ENCODE results near the gene TTC5. TPM values are rescaled to one million over a fixed set of nuclear protein-coding genes. Genes with fewer than 3 reads are reported as not detected.
"Not testable (repeated sequence)": the region's sequence is repeated elsewhere in the genome, so short reads cannot be mapped to it uniquely, and the experiment has no call there.

TTC5 gene
- total RNA-seq, 1 experiment from 2014 or later = 20.6 TPM

GRCh38 chr14:20274062-20274461 lies 31.7 kb downstream of the TTC5 start:
- DNase-seq = no peak
- no peak for TF ChIP-seq CTCF (IDR thresholded peaks at IDR 0.05; ENCODE audit: unreplicated experiment)
- intact Hi-C loops (cut with micrococcal nuclease; ENCODE audit: unreplicated experiment) = no loop called here
- no TSS peak for BruUV-seq (replicated peaks)
- Mint-ChIP-seq H3K4me1 (ENCODE audit: low read depth, unreplicated experiment) (no peaks in the 10 kb centered on the region), H3K27ac (ENCODE audit: unreplicated experiment) (no peak overlapping the region), H3K36me3 (ENCODE audit: insufficient read depth, unreplicated experiment) (no peaks in the 10 kb centered on the region), H3K4me3 (ENCODE audit: low read depth, unreplicated experiment) (no peak overlapping the region), H3K9me3 (ENCODE audit: low read depth, unreplicated experiment) (peaks cover 20% of the 10 kb centered on the region), H3K27me3 (ENCODE audit: unreplicated experiment) (no peaks in the 10 kb centered on the region)
- CTCF ChIA-PET = no interaction called here

GRCh38 chr14:20264361-20264760 lies 41.4 kb downstream of the TTC5 start:
- intact Hi-C loops (cut with micrococcal nuclease; ENCODE audit: unreplicated experiment); H3K36me3 Mint-ChIP-seq (ENCODE audit: insufficient read depth, unreplicated experiment); DNase-seq; CTCF ChIA-PET; H3K9me3 Mint-ChIP-seq (ENCODE audit: low read depth, unreplicated experiment); H3K27ac Mint-ChIP-seq (ENCODE audit: unreplicated experiment); H3K4me1 Mint-ChIP-seq (ENCODE audit: low read depth, unreplicated experiment); H3K4me3 Mint-ChIP-seq (ENCODE audit: low read depth, unreplicated experiment); H3K27me3 Mint-ChIP-seq (ENCODE audit: unreplicated experiment); BruUV-seq (replicated peaks): not testable (repeated sequence)

GRCh38 chr14:20262642-20263128 lies 43.1 kb downstream of the TTC5 start:
- intact Hi-C loops (cut with micrococcal nuclease; ENCODE audit: unreplicated experiment) = no loop called here
- BruUV-seq (replicated peaks) = no TSS peak
- no peak overlapping the region for H3K27ac Mint-ChIP-seq (ENCODE audit: unreplicated experiment)

GRCh38 chr14:20247646-20248246 lies 58.0 kb downstream of the TTC5 start:
- H3K36me3 Mint-ChIP-seq (ENCODE audit: insufficient read depth, unreplicated experiment) = no peaks in the 10 kb centered on the region
- no peak overlapping the region for H3K27ac Mint-ChIP-seq (ENCODE audit: unreplicated experiment)
- no peak overlapping the region for H3K4me3 Mint-ChIP-seq (ENCODE audit: low read depth, unreplicated experiment)
- BruUV-seq (replicated peaks) = no TSS peak
- DNase-seq = peak; percentile 10
- TF ChIP-seq CTCF (IDR thresholded peaks at IDR 0.05; ENCODE audit: unreplicated experiment) = no peak
- H3K9me3 Mint-ChIP-seq (ENCODE audit: low read depth, unreplicated experiment) = peaks cover 4% of the 10 kb centered on the region
- H3K27me3 Mint-ChIP-seq (ENCODE audit: unreplicated experiment) = no peaks in the 10 kb centered on the region
- intact Hi-C loops (cut with micrococcal nuclease; ENCODE audit: unreplicated experiment) = loop anchor here (5.0 kb wide), 1 partner anchor 370 kb away; the partner anchor contains the start of gene OR4K2
- no peaks in the 10 kb centered on the region for H3K4me1 Mint-ChIP-seq (ENCODE audit: low read depth, unreplicated experiment)
- CTCF ChIA-PET = interaction anchor here (0.6 kb wide), 1 partner anchor 176 kb away, joined by 4 read pairs; no protein-coding TSS in a partner anchor

More at GRCh38 chr14:20262642-20263128, 43.1 kb downstream of the TTC5 start:
- CTCF ChIA-PET = no interaction called here
- no peaks in the 10 kb centered on the region for H3K36me3 Mint-ChIP-seq (ENCODE audit: insufficient read depth, unreplicated experiment)
- TF ChIP-seq CTCF (IDR thresholded peaks at IDR 0.05; ENCODE audit: unreplicated experiment) = no peak
- no peak overlapping the region for H3K4me3 Mint-ChIP-seq (ENCODE audit: low read depth, unreplicated experiment)
- H3K4me1 Mint-ChIP-seq (ENCODE audit: low read depth, unreplicated experiment) = no peaks in the 10 kb centered on the region
- no peak for DNase-seq
- no peaks in the 10 kb centered on the region for H3K9me3 Mint-ChIP-seq (ENCODE audit: low read depth, unreplicated experiment)
- no peaks in the 10 kb centered on the region for H3K27me3 Mint-ChIP-seq (ENCODE audit: unreplicated experiment)

Other genes with a start within 250 kb of the TTC5 start
- not detected in 2 replicates for gene OR4L1, start 245.9 kb downstream of the TTC5 start, total RNA-seq (2022)
- gene OR4K17, start 195.2 kb downstream of the TTC5 start, total RNA-seq (2022) = not detected in 2 replicates
- gene OR4N5, start 167.1 kb downstream of the TTC5 start, total RNA-seq (2022) = not detected in 2 replicates
- gene OR11G2, start 115.1 kb downstream of the TTC5 start, total RNA-seq (2022) = not detected in 2 replicates
- not detected in 2 replicates for gene OR11H6, start 82.2 kb downstream of the TTC5 start, total RNA-seq (2022)
- gene OR11H7, start 77.0 kb downstream of the TTC5 start, total RNA-seq (2022) = not detected in 2 replicates
- not detected in 2 replicates for gene OR11H4, start 66.7 kb downstream of the TTC5 start, total RNA-seq (2022)
- gene CCNB1IP1, start 27.3 kb upstream of the TTC5 start, total RNA-seq (2022) = 37.3 and 39.0 TPM in 2 replicates
- gene PARP2, start 37.7 kb upstream of the TTC5 start, total RNA-seq (2022) = 28.6 and 30.5 TPM in 2 replicates
- 30.4 and 32.5 TPM in 2 replicates for gene TEP1, start 107.5 kb upstream of the TTC5 start, total RNA-seq (2022)
- not detected in 2 replicates for gene KLHL33, start 130.2 kb upstream of the TTC5 start, total RNA-seq (2022)
- 46.2 and 54.3 TPM in 2 replicates for gene OSGEP, start 148.9 kb upstream of the TTC5 start, total RNA-seq (2022)
- gene APEX1, start 149.3 kb upstream of the TTC5 start, total RNA-seq (2022) = 205 TPM in 2 replicates
- 27.0 and 33.8 TPM in 2 replicates for gene PIP4P1, start 155.5 kb upstream of the TTC5 start, total RNA-seq (2022)
- 81.3 and 94.9 TPM in 2 replicates for gene PNP, start 163.5 kb upstream of the TTC5 start, total RNA-seq (2022)
- 0.54 and 0.61 TPM in 2 replicates for gene RNASE10, start 199.6 kb upstream of the TTC5 start, total RNA-seq (2022)